SK-N-SH (cell line): ENCODE data around the gene OBSCN. TPM values are rescaled to one million over a fixed set of nuclear protein-coding genes. Genes with fewer than 3 reads are reported as not detected.

Experiments used
- CTCF ChIA-PET: fragments of 300-600, 350-600 bp; formaldehyde crosslinking; extraction: SDS; loops from one replicate; lab custom pipeline; 2021; lab: Yijun Ruan, JAX
- POLR2A ChIA-PET: fragments of 350-600 bp; sonication (Branson Sonifier 250); formaldehyde crosslinking; extraction: SDS; loops from one replicate; lab custom pipeline; 2020; ENCODE audit warnings: antibody characterized with exemption, inconsistent platforms; lab: Yijun Ruan, JAX
- DNase-seq: peaks from one replicate; pipeline ENCODE4 v3.0.0; 2012
- H2AFZ ChIP-seq: fragments of 200-600 bp; sonication (generic); 2 replicates; pipeline ENCODE4 v1.8.1; 2016; ENCODE audit warnings: antibody characterized with exemption, mild to moderate bottlenecking, low read depth
- H3F3A ChIP-seq: fragments of 200-600 bp; sonication (generic); replicated peaks from 2 replicates; pipeline ENCODE3; 2016; ENCODE audit warnings: antibody characterized with exemption, mild to moderate bottlenecking; ENCODE audit not compliant: insufficient read depth
- H3K27ac ChIP-seq, 2 experiments: fragments of 200-500 bp in 1 of 2; fragments of 200-600 bp in 1 of 2; sonication (Bioruptor generic) in 1 of 2; sonication (generic), shearing (Covaris generic) in 1 of 2; 2 replicates each; pipeline versions ENCODE4 v1.5.1 to v1.6.1; 2014 to 2016; ENCODE audit warnings: low read depth in 2 of 2, inconsistent platforms in 1 of 2, low read length in 1 of 2, mild to moderate bottlenecking in 1 of 2, mixed read lengths in 1 of 2
- H3K27me3 ChIP-seq: fragments of 200-600 bp; sonication (generic), shearing (Covaris generic); 2 replicates; pipeline ENCODE4 v1.6.1; 2016; ENCODE audit warnings: mixed run types; ENCODE audit not compliant: insufficient read depth
- H3K36me3 ChIP-seq, 2 experiments: fragments of 200-500 bp in 1 of 2; fragments of 200-600 bp in 1 of 2; sonication (Bioruptor generic) in 1 of 2; sonication (generic) in 1 of 2; replicated peaks in 1 of 2; 2 replicates each; pipeline versions ENCODE3 to v1.5.1; 2014 to 2016; ENCODE audit warnings: low read length in 1 of 2, mild to moderate bottlenecking in 1 of 2; ENCODE audit not compliant: insufficient read depth in 2 of 2, control insufficient read depth in 1 of 2
- H3K4me1 ChIP-seq, 2 experiments: fragments of 200-500 bp in 1 of 2; fragments of 200-600 bp in 1 of 2; sonication (Bioruptor generic) in 1 of 2; sonication (generic), shearing (Covaris generic) in 1 of 2; 2 replicates each; pipeline versions ENCODE4 v1.5.1 to v1.6.1; 2014 to 2016; ENCODE audit warnings: low read depth in 1 of 2, low read length in 1 of 2, mixed run types in 1 of 2; ENCODE audit not compliant: insufficient read depth in 2 of 2, control insufficient read depth in 1 of 2
- H3K4me2 ChIP-seq: fragments of 200-600 bp; sonication (generic), shearing (Covaris generic); 2 replicates; pipeline ENCODE4 v1.6.1; 2017; ENCODE audit warnings: mixed run types
- H3K4me3 ChIP-seq, 2 experiments: fragments of 200-500 bp in 1 of 2; fragments of 200-600 bp in 1 of 2; sonication (Bioruptor generic) in 1 of 2; sonication (generic), shearing (Covaris generic) in 1 of 2; 2 replicates each; pipeline versions ENCODE4 v1.5.1 to v1.8.1; 2014 to 2016; ENCODE audit warnings: low read depth in 2 of 2, inconsistent platforms in 1 of 2, low read length in 1 of 2, mild to moderate bottlenecking in 1 of 2, mixed read lengths in 1 of 2, moderate library complexity in 1 of 2
- H3K79me2 ChIP-seq: fragments of 200-600 bp; sonication (generic); 2 replicates; pipeline ENCODE4 v1.8.1; 2017; ENCODE audit warnings: mild to moderate bottlenecking; ENCODE audit not compliant: insufficient read depth
- H3K9ac ChIP-seq: fragments of 200-600 bp; sonication (generic); 2 replicates; pipeline ENCODE4 v1.6.1; 2017; ENCODE audit warnings: mixed run types
- H3K9me2 ChIP-seq: fragments of 200-600 bp; sonication (generic); 2 replicates; pipeline ENCODE4 v1.6.1; 2017; ENCODE audit warnings: mixed run types
- H3K9me3 ChIP-seq: fragments of 200-600 bp; sonication (generic); 2 replicates; pipeline ENCODE4 v1.6.1; 2017; ENCODE audit warnings: mixed run types, mild to moderate bottlenecking, moderate library complexity
- H4K20me1 ChIP-seq: fragments of 200-600 bp; sonication (generic); 2 replicates; pipeline ENCODE4 v1.6.1; 2017; ENCODE audit warnings: mild to moderate bottlenecking, mixed run types; ENCODE audit not compliant: insufficient read depth
- CTCF ChIP-seq: fragments of 200-600 bp; sonication (generic); IDR thresholded peaks from 2 replicates; pipeline ENCODE4 v1.6.1; 2017; ENCODE audit warnings: antibody characterized with exemption, mild to moderate bottlenecking, moderate library complexity
- EZH2phosphoT487 ChIP-seq: fragments of 200-600 bp; sonication (generic); IDR thresholded peaks from 2 replicates; pipeline ENCODE4 v1.6.1; 2017; ENCODE audit warnings: low read depth, mixed run types, mild to moderate bottlenecking, antibody characterized with exemption, moderate library complexity, borderline replicate concordance
- FOSL2 ChIP-seq: IDR thresholded peaks from 2 replicates; pipeline ENCODE4 v1.4.0; 2012; ENCODE audit warnings: low read depth, mild to moderate bottlenecking, moderate library complexity, borderline replicate concordance
- FOXJ3 ChIP-seq: sonication (generic); formaldehyde crosslinking; IDR thresholded peaks from 2 replicates; pipeline ENCODE4 v1.5.1; 2020; ENCODE audit warnings: mild to moderate bottlenecking, missing genetic modification reagents
- JUND ChIP-seq: IDR thresholded peaks from 2 replicates; pipeline ENCODE4 v1.4.0; 2012
- NFIC ChIP-seq: IDR thresholded peaks from 2 replicates; pipeline ENCODE4 v1.4.0; 2012; ENCODE audit warnings: borderline replicate concordance
- PBX3 ChIP-seq: IDR thresholded peaks from 2 replicates; pipeline ENCODE4; 2012
- POLR2AphosphoS5 ChIP-seq: IDR thresholded peaks from 2 replicates; pipeline ENCODE4 v1.6.1; 2012; ENCODE audit warnings: low read depth, low read length
- RXRA ChIP-seq: IDR thresholded peaks from 2 replicates; pipeline ENCODE4 v1.4.0; 2012; ENCODE audit warnings: low read depth, mild to moderate bottlenecking, borderline replicate concordance
- SMC3 ChIP-seq: IDR thresholded peaks from 2 replicates; pipeline ENCODE4 v1.6.1; 2012; ENCODE audit warnings: low read depth, low read length, improper control_type of control experiment
- TAF1 ChIP-seq: IDR thresholded peaks from 2 replicates; pipeline ENCODE4 v1.6.1; 2012; ENCODE audit warnings: low read depth, mild to moderate bottlenecking, low read length, moderate library complexity, borderline replicate concordance
- WGBS: methylation state at CpG from one replicate; pipeline ENCODE4 v1.1.6; 2017; ENCODE audit warnings: low lambda C conversion rate; 5-methylcytosine and 5-hydroxymethylcytosine counted together
- polyA plus RNA-seq, 3 experiments: library from polyadenylated mRNA; depleted of rRNA; stranded (reverse); fragments of >200 nt; gene quantifications; 2 replicates each; pipeline ENCODE4 v1.2.3, GENCODE V29; 2012
- TF ChIP-seq, protein P1 (sequence below): IDR thresholded peaks from 2 replicates; pipeline ENCODE4 v1.4.0; 2012; ENCODE audit warnings: low read depth, borderline replicate concordance
- TF ChIP-seq, protein P2 (sequence below): IDR thresholded peaks from 2 replicates; pipeline ENCODE4 v1.4.0; 2012; ENCODE audit warnings: low read depth, borderline replicate concordance
- TF ChIP-seq, protein P3 (sequence below): IDR thresholded peaks from 2 replicates; pipeline ENCODE4 v1.4.0; 2012; ENCODE audit warnings: low read depth

The OBSCN gene
- polyA plus RNA-seq, 1 of the 3 experiments (the other 2 are of a cell fraction): 4.0 TPM

DNA sequence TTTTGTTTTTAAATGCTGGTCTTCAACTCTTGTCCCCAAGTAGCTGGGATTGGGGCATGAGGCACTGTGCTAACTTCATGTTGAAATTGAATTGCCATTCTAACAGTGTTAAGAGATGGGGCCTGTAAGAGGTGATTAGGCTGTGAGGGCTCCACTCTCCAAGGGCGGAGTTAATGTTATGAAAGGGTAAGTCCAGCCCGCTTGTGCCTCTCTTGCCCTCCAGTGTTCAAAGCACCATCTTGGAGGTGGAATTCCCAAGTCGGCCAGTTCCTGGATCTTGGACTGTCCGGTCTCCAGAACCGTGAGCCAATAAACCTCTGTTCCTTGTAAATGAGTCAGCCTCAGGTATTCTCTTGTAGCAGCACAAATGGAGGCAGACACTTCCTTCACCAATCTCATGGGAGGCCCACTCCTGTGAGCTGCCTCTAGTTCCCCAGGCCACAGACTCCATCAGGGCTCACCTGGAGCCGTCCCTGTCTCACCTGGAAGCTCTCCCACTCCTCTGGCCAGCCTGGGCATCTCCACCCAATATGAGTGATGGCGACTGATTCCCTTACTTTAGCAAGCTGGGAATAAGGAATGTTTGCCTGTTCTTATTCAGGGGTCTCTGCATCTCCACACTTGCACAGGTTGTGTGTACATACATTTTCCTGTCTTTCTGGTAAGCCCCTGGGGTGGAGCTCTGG, 26.7 kb upstream of the OBSCN start:
- CTCF ChIA-PET: interaction anchor here (0.7 to 9.1 kb wide), 6 partner anchors 10 to 224 kb away, joined by 3 to 54 read pairs (median 4); partner anchors contain the start of gene IBA57
- Histone ChIP-seq H3F3A (peaks cover 11% of the 10 kb centered on the region), H3K4me3 (no peak overlapping the region), H3K36me3 (no peaks in the 10 kb centered on the region), H3K4me2 (no peak overlapping the region), H3K27me3 (no peaks in the 10 kb centered on the region), H3K9me2 (no peaks in the 10 kb centered on the region), H2AFZ (no peak overlapping the region), H3K9ac (no peak overlapping the region), H4K20me1 (no peaks in the 10 kb centered on the region), H3K79me2 (no peaks in the 10 kb centered on the region), H3K27ac (no peak overlapping the region), H3K9me3 (no peaks in the 10 kb centered on the region), H3K4me1 (peaks cover 0 to 12% of the 10 kb centered on the region in 2 experiments; a peak in 1 of 4 replicates)
- no peak for TF ChIP-seq FOXJ3 (CRISPR knock-in tag)
- no peak for TF ChIP-seq EZH2phosphoT487
- TF ChIP-seq, protein P1, sequence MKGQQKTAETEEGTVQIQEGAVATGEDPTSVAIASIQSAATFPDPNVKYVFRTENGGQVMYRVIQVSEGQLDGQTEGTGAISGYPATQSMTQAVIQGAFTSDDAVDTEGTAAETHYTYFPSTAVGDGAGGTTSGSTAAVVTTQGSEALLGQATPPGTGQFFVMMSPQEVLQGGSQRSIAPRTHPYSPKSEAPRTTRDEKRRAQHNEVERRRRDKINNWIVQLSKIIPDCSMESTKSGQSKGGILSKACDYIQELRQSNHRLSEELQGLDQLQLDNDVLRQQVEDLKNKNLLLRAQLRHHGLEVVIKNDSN: no peak
- no peak for TF ChIP-seq CTCF
- TF ChIP-seq NFIC: no peak
- no peak for TF ChIP-seq JUND
- TF ChIP-seq POLR2AphosphoS5: no peak
- TF ChIP-seq, protein P2, sequence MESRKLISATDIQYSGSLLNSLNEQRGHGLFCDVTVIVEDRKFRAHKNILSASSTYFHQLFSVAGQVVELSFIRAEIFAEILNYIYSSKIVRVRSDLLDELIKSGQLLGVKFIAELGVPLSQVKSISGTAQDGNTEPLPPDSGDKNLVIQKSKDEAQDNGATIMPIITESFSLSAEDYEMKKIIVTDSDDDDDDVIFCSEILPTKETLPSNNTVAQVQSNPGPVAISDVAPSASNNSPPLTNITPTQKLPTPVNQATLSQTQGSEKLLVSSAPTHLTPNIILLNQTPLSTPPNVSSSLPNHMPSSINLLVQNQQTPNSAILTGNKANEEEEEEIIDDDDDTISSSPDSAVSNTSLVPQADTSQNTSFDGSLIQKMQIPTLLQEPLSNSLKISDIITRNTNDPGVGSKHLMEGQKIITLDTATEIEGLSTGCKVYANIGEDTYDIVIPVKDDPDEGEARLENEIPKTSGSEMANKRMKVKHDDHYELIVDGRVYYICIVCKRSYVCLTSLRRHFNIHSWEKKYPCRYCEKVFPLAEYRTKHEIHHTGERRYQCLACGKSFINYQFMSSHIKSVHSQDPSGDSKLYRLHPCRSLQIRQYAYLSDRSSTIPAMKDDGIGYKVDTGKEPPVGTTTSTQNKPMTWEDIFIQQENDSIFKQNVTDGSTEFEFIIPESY: no peak
- TF ChIP-seq, protein P3, sequence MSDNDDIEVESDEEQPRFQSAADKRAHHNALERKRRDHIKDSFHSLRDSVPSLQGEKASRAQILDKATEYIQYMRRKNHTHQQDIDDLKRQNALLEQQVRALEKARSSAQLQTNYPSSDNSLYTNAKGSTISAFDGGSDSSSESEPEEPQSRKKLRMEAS: no peak
- no peak for TF ChIP-seq FOSL2
- no peak for TF ChIP-seq TAF1
- TF ChIP-seq SMC3: no peak
- no peak for TF ChIP-seq PBX3
- TF ChIP-seq RXRA: no peak
- 90% methylated on average over 6 of the region's 7 CpGs for WGBS
- POLR2A ChIA-PET: no interaction called here
- no peak for DNase-seq
